Karpas-422 (cell line): Measurements from ENCODE around the gene SSR4. TPM values are rescaled to one million over a fixed set of nuclear protein-coding genes. Genes with fewer than 3 reads are reported as not detected.
A peak's percentile ranks its signal among the peaks of the same experiment; 100 is the strongest.

Experiments used
- DNase-seq: peaks from one replicate; pipeline ENCODE4 v3.0.0-alpha.2; 2015
- H2AFZ ChIP-seq: fragments of 200-600 bp; sonication (generic); 2 replicates; pipeline ENCODE4 v1.6.1; 2014; ENCODE audit warnings: antibody characterized with exemption, low read length, mixed read lengths
- H3K27ac ChIP-seq: fragments of 200-600 bp; sonication (generic); 2 replicates; pipeline ENCODE4 v1.5.1; 2014; ENCODE audit warnings: mild to moderate bottlenecking, low read length, moderate library complexity
- H3K27me3 ChIP-seq: fragments of 200-600 bp; sonication (generic); 2 replicates; pipeline ENCODE4 v1.6.1; 2014; ENCODE audit warnings: low read length, mixed read lengths
- H3K36me3 ChIP-seq: fragments of 200-600 bp; sonication (generic); 2 replicates; pipeline ENCODE4 v1.6.1; 2014; ENCODE audit warnings: low read length, mixed read lengths; ENCODE audit not compliant: insufficient read depth
- H3K4me1 ChIP-seq: fragments of 200-600 bp; sonication (generic); 2 replicates; pipeline ENCODE4 v1.6.1; 2014; ENCODE audit warnings: mild to moderate bottlenecking, low read length, mixed read lengths
- H3K4me2 ChIP-seq: fragments of 200-600 bp; sonication (generic); 2 replicates; pipeline ENCODE4 v1.6.1; 2014; ENCODE audit warnings: low read length, low read depth, mild to moderate bottlenecking; ENCODE audit not compliant: poor library complexity, severe bottlenecking
- H3K4me3 ChIP-seq: fragments of 200-600 bp; sonication (generic); 2 replicates; pipeline ENCODE4 v1.5.1; 2014; ENCODE audit warnings: mild to moderate bottlenecking, antibody characterized with exemption, low read length, mixed read lengths
- H3K79me2 ChIP-seq: fragments of 200-600 bp; sonication (generic); 2 replicates; pipeline ENCODE4 v1.6.1; 2014; ENCODE audit warnings: mild to moderate bottlenecking, low read length, mixed read lengths
- H3K9ac ChIP-seq: fragments of 200-600 bp; sonication (generic); 2 replicates; pipeline ENCODE4 v1.6.0; 2014; ENCODE audit warnings: low read length
- H3K9me2 ChIP-seq: fragments of 200-600 bp; sonication (generic), shearing (Covaris generic); replicated peaks from 2 replicates; pipeline ENCODE4 v1.6.0; 2014; ENCODE audit warnings: mild to moderate bottlenecking, low read length, moderate library complexity; ENCODE audit not compliant: insufficient read depth
- H3K9me3 ChIP-seq: fragments of 300-700, 200-600 bp; sonication (generic); 2 replicates; pipeline ENCODE4 v1.6.1; 2014; ENCODE audit warnings: low read length, mixed read lengths
- H4K20me1 ChIP-seq: fragments of 200-600 bp; sonication (generic); 2 replicates; pipeline ENCODE4 v1.6.1; 2014; ENCODE audit warnings: mild to moderate bottlenecking, antibody characterized with exemption, low read length, low read depth; ENCODE audit not compliant: insufficient read depth
- total RNA-seq: library from RNA; depleted of rRNA; stranded (reverse); fragments of >200 nt; shearing (Covaris generic); gene quantifications from 2 replicates; pipeline ENCODE4 v1.2.3, GENCODE V29; 2014; ENCODE audit warnings: low replicate concordance

SSR4 gene
- total RNA-seq, 1 experiment from 2014 or later: 310 TPM

DNA sequence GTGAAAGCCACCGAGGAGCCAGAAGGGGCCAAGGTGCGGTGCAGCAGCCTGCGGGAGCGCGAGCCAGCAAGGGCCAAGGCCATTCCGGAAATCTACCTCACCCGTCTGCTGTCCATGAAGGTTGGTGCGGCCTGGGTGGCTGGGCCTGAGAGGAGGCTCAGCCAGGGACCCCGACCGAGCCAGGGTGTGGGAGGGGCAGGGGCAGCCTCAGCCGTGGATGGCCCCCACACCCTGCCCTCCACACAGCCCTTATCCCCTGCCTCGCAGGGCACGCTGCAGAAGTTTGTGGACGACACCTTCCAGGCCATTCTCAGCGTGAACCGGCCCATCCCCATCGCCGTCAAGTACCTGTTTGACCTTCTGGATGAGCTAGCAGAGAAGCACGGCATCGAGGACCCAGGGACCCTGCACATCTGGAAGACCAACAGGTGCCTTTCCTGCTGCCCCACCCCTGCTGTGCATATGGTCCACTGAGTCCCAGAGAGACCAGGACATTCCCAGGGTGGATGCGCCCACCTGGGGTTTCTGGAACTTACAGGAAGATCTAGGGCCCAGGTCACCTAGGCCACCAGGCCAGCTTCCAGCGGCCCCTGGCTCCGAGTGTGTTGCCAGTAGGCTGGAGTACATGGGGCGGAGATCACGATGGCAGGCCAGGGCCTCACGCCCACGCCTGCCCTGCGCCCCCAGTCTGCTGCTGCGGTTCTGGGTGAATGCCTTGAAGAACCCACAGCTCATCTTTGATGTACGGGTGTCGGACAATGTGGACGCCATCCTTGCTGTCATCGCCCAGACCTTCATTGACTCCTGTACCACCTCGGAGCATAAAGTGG lies 17.0 kb upstream of the SSR4 start:
- Histone ChIP-seq H4K20me1 (no peaks in the 10 kb centered on the region), H3K9me3 (no peaks in the 10 kb centered on the region), H3K79me2 (no peaks in the 10 kb centered on the region), H3K9ac (no peak overlapping the region), H3K9me2 (no peaks in the 10 kb centered on the region), H3K4me2 (no peak overlapping the region), H3K36me3 (no peaks in the 10 kb centered on the region), H2AFZ (no peak overlapping the region), H3K4me3 (no peak overlapping the region), H3K27me3 (no peaks in the 10 kb centered on the region), H3K27ac (no peak overlapping the region), H3K4me1 (no peaks in the 10 kb centered on the region)
- no peak for DNase-seq

DNA sequence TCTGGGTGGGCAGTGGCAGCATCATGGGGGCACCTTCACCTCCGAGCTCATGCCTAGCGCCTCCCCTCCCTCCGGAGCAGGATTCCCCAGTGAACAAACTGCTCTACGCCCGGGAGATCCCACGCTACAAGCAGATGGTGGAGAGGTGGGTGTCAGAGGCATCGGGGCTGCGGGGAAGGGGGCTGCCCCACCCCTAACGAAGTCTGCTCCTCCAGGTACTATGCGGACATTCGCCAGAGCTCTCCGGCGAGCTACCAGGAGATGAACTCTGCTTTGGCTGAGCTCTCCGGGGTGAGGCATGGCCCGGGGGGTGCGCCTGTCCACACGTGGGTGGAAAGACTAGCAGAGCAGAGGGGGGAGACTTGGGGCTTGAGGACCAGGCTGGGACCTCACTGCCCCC lies 16.3 kb upstream of the SSR4 start:
- Histone ChIP-seq H3K27me3 (no peaks in the 10 kb centered on the region), H3K4me1 (no peaks in the 10 kb centered on the region), H3K4me3 (no peak overlapping the region), H3K9me3 (no peaks in the 10 kb centered on the region), H3K4me2 (no peak overlapping the region), H3K9ac (no peak overlapping the region), H3K79me2 (no peaks in the 10 kb centered on the region), H3K36me3 (no peaks in the 10 kb centered on the region), H2AFZ (no peak overlapping the region), H3K9me2 (no peaks in the 10 kb centered on the region), H3K27ac (no peak overlapping the region), H4K20me1 (no peaks in the 10 kb centered on the region)
- DNase-seq: no peak

DNA sequence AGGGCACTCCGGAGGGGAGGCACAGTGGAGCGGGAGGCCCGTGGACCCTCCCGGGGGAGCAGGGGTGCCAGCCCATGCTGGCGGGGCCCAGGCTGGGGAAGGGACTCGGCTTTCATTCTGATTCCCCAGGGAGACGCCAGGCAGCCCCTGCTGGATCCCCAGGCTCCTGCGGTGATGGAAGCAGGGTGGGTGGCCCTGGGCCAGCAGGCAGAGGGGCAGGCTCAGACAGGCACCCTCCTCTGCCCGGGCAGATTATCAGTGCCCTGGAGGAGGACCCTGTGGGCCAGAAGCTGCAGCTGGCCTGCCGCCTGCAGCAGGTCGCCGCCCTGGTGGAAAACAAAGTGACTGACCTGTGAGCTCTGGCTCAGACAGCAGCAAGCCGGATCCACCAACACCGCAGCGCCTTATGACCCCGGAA lies 15.8 kb upstream of the SSR4 start:
- H4K20me1 ChIP-seq: no peaks in the 10 kb centered on the region
- H3K9ac ChIP-seq: no peak overlapping the region
- no peaks in the 10 kb centered on the region for H3K79me2 ChIP-seq
- H3K9me3 ChIP-seq: no peaks in the 10 kb centered on the region
- no peak overlapping the region for H3K4me2 ChIP-seq
- no peak overlapping the region for H3K4me3 ChIP-seq
- no peaks in the 10 kb centered on the region for H3K9me2 ChIP-seq
- H3K27me3 ChIP-seq: no peaks in the 10 kb centered on the region
- DNase-seq: peak; percentile 61
- no peak overlapping the region for H2AFZ ChIP-seq
- no peaks in the 10 kb centered on the region for H3K4me1 ChIP-seq
- H3K27ac ChIP-seq: no peak overlapping the region
- H3K36me3 ChIP-seq: no peaks in the 10 kb centered on the region

DNA sequence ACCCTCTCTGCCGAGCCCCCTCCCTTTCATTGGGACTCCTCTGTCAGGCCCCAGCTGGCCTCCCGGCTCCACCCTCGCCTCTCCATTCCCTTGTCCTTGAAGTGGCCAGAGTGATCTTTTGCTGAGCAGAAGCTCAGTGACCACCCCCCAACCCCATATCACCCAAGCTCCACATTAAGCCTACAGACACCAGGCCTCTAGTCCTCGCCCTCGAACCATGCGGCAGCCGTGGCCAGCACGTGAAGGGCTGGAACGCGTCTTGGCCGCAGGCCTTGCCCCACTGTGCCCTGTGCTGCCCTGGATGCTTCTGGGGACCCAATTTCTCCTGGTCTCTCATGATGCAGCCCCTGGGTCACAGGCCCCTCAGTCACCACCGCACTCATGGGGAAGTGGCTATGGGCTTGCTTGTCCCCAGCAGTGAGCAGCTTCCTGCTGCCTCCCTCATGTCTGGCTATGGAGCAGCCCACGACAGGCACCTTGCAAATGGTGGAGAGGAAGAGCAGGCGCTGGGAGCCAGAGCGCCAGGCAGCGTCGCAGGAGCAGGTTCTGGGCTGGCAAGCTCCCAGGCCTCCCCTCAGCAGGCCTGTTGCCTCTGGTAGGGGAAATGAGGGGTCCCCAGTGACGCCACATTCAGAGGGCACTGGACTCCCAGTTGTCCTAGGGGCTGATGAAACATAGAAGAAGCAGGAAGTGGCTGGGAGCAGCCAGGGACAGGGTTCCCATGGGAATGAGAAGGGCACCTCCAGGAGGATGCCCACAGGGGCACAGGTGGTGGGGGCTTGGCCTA lies 14.4 kb upstream of the SSR4 start:
- no peaks in the 10 kb centered on the region for H3K4me1 ChIP-seq
- no peaks in the 10 kb centered on the region for H3K79me2 ChIP-seq
- H3K9ac ChIP-seq: no peak overlapping the region
- no peak overlapping the region for H2AFZ ChIP-seq
- H3K4me2 ChIP-seq: no peak overlapping the region
- no peaks in the 10 kb centered on the region for H3K9me2 ChIP-seq
- no peaks in the 10 kb centered on the region for H3K9me3 ChIP-seq
- no peaks in the 10 kb centered on the region for H3K27me3 ChIP-seq
- H3K36me3 ChIP-seq: no peaks in the 10 kb centered on the region
- no peaks in the 10 kb centered on the region for H4K20me1 ChIP-seq
- no peak overlapping the region for H3K4me3 ChIP-seq
- H3K27ac ChIP-seq: no peak overlapping the region
- DNase-seq: no peak

DNA sequence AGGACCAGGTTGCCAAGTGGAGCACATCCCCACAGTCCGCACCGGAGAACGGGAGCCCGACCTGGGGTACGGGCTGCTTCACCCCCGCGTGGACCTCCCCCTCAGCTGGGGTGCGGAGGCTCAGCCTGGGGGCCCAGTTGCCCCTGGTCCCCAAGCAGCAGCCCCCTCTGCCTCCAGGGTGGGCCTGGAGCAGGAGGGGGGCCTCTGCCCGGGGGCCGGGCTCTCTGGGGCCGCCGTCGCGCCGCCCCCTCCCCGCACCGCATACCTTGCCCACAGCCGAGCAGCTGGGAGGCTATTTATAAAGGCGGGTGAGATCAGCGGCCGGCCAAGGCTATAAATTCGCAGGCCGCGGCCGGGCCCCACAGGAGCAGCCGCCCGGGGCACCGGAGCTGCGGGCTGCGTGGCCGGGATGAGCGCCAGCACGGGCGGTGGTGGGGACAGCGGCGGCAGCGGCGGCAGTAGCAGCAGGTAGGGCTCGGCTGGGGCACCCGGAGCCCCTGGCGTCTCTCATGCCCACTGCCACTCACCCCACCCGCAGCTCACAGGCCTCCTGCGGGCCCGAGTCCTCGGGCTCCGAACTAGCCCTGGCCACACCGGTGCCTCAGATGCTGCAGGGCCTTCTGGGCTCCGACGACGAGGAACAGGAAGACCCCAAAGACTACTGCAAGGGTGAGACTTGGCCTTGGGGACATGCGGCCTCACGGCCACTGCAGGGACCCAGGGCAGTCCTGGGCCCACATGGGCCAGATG lies 13.6 kb upstream of the SSR4 start, which contains the start of gene SRPK3:
SRPK3 (plus strand) TSS at position 364 of the 750 bp plus-strand sequence; CDS start at position 410, 46 bp downstream.
- no peak within 1 kb of the TSS for H3K27ac ChIP-seq
- H2AFZ ChIP-seq: no peak within 1 kb of the TSS
- no peaks in the 10 kb centered on the region for H4K20me1 ChIP-seq
- H3K4me3 ChIP-seq: no peak within 1 kb of the TSS
- no peak within 1 kb of the TSS for H3K4me2 ChIP-seq
- H3K9ac ChIP-seq: no peak within 1 kb of the TSS
- DNase-seq: no peak
- H3K4me1 ChIP-seq: no peaks in the 10 kb centered on the region
- no peaks in the 10 kb centered on the region for H3K36me3 ChIP-seq
- no peaks in the 10 kb centered on the region for H3K79me2 ChIP-seq
- H3K9me3 ChIP-seq: no peaks in the 10 kb centered on the region
- H3K27me3 ChIP-seq: no peaks in the 10 kb centered on the region
- no peaks in the 10 kb centered on the region for H3K9me2 ChIP-seq

DNA sequence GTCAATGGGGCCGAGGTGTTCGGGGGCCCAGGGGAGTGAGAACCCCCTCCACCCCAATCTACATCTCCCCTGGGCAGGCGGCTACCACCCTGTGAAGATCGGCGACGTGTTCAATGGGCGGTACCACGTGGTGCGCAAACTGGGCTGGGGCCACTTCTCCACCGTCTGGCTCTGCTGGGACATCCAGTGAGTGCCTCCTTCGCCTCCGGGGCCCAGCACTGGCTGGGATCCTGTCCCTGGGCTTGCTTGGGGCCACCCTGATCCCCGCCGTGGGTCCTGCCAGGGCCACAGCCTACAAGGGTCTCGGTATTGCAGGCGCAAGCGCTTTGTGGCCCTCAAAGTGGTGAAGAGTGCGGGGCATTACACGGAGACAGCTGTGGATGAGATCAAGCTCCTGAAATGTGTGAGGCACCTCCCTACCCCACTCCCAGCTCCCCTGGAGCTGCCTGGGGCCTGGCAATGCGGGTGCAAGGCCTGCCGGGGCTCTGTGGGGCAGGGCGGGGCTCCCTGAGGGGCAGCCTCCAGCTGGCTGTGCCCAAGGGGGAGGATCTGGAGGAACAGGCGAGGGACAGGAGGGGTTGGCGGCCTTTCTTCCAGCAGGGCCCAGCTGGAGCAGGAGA lies 12.9 kb upstream of the SSR4 start:
- H3K27ac ChIP-seq: no peak overlapping the region
- no peak overlapping the region for H3K9ac ChIP-seq
- no peak for DNase-seq
- no peak overlapping the region for H2AFZ ChIP-seq
- no peaks in the 10 kb centered on the region for H3K36me3 ChIP-seq
- no peaks in the 10 kb centered on the region for H4K20me1 ChIP-seq
- no peaks in the 10 kb centered on the region for H3K9me2 ChIP-seq
- no peaks in the 10 kb centered on the region for H3K27me3 ChIP-seq
- H3K4me2 ChIP-seq: no peak overlapping the region
- no peaks in the 10 kb centered on the region for H3K9me3 ChIP-seq
- H3K79me2 ChIP-seq: no peaks in the 10 kb centered on the region
- H3K4me3 ChIP-seq: no peak overlapping the region
- H3K4me1 ChIP-seq: no peaks in the 10 kb centered on the region

DNA sequence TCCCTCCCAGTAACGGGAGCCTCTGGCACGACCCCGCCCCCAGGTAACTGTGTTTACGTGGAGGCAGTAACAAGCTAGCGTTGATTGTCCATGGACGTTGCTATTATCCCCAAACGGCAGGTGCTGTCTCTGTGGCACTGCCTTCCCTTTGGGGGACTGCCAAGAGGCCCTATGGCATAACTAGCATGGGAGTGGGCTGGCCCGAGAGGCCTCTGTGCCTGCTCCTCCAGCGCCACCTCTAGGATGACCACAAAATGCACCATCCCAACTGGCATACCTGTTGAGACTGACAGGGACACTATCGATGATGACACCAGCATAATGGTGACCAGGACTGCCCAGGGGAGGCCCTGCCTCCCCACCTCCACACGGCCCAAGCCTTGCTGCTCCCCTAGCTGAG lies 12.2 kb upstream of the SSR4 start:
- Histone ChIP-seq H3K36me3 (no peaks in the 10 kb centered on the region), H4K20me1 (no peaks in the 10 kb centered on the region), H3K9me3 (no peaks in the 10 kb centered on the region), H3K4me2 (no peak overlapping the region), H3K79me2 (no peaks in the 10 kb centered on the region), H2AFZ (no peak overlapping the region), H3K9me2 (no peaks in the 10 kb centered on the region), H3K27ac (no peak overlapping the region), H3K27me3 (no peaks in the 10 kb centered on the region), H3K9ac (no peak overlapping the region), H3K4me1 (no peaks in the 10 kb centered on the region), H3K4me3 (no peak overlapping the region)
- peak; percentile 59 for DNase-seq
